CD4-positive, alpha-beta T cell treated with Interleukin-10 for 1 hour (primary cell): ENCODE measurements around the gene PDE6B.
A peak's percentile ranks its signal among the peaks of the same experiment; 100 is the strongest.

ENCODE experiments used
- DNase-seq: peaks from one replicate; pipeline ENCODE4 v3.0.0-alpha.2; 2020

Gene PDE6B

DNA sequence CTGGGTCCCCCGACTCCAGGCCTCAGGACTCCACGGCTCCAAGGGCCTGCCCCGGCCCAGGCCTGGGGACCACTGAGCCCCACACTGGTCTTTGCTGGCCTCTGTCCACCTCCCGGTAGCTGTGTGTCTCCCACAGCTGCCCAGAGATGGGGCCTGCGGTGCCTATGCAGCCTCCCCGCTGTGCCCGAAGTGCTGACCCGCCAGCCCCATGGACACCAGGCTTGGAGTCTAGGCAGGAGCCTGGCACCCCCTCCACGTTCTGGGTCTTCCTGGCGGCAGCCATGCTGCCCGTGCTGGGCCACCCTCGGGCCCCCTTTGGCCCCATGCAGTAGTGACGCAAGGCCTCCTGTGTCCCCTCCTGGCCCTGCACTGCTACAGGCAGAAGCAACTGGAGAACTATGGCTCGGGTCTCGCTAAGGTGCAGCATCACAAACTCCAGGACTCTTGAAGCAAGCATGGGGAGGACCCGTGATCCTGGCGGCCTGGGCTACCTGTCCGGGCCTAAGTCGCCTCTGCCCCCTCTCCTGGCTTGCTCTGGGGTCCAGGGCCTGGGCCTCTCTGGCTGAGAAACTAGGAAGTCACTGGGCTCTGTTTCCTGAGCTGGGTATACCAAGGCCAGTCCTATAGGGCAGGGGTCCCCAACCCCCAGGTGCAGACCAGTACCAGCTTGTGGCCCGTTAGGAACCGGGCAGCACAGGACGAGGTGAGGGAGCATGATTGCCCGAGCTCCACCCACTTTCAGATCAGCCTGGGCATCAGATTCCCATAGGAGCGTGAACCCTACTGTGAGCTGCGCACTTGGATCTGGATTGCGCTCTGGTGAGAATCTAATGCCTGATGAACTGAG is 49.9 kb downstream of the PDE6B start:
- DNase-seq = no peak

DNA sequence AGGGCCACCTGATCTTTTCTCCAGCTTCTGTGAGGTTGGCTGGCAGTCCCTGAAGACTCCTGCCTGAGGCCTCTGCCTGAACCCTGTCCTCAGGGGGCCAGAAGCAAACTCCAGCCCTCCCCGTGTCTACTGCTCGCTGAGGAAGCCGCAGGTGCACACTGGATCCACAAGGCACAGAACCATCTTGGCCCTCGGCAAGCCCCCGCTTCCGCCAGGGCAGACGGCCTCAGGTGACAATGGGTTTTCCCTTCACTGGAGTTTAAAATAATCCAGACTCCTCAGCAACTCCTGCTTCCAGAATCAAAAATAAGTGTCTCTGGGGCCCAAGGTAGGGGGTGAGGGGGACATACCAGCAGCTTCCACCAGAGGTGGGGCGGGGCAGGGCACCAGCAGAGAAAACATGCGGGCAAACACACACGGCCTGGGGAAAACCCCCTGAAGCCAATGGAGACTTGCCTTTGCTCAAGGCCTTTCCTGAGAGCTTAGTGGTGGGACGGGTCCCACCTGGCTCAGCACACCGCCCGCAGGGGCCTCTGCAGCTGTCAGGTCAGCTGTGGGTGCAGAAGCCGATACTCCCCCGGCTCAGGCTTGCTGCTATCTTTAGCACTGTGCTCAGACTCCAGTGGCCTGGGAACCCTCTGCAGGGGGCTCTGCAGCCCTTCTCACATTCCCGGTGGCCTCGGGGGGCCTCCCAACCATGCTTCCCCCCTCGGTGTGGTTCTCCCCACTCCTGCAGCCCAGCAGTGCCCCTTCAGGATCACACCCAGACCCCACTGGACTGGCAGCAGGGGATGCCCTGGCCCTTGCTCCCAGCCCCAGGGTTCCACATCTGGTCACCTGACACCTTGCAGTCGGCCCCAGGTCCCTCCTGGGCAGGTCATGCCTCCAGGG is 50.9 kb downstream of the PDE6B start:
- no peak for DNase-seq

DNA sequence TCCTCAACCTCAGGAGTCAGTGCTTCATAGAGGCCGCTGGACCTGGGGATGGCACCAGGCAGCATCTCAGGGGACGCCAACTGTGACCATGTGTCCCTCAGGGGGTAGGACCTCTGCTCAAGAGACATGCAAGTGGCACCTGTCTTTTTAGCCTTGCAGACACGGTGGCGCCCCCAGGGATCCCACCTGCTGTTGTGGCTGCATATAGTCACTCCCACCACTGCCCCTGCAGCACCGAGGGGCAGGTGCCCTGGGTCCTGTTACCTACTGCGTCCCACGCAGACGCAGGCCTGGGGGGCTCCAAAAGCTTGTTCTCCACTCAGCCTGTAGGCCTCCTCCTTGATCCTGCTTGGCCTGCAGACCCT is 51.5 kb downstream of the PDE6B start:
- no peak for DNase-seq

DNA sequence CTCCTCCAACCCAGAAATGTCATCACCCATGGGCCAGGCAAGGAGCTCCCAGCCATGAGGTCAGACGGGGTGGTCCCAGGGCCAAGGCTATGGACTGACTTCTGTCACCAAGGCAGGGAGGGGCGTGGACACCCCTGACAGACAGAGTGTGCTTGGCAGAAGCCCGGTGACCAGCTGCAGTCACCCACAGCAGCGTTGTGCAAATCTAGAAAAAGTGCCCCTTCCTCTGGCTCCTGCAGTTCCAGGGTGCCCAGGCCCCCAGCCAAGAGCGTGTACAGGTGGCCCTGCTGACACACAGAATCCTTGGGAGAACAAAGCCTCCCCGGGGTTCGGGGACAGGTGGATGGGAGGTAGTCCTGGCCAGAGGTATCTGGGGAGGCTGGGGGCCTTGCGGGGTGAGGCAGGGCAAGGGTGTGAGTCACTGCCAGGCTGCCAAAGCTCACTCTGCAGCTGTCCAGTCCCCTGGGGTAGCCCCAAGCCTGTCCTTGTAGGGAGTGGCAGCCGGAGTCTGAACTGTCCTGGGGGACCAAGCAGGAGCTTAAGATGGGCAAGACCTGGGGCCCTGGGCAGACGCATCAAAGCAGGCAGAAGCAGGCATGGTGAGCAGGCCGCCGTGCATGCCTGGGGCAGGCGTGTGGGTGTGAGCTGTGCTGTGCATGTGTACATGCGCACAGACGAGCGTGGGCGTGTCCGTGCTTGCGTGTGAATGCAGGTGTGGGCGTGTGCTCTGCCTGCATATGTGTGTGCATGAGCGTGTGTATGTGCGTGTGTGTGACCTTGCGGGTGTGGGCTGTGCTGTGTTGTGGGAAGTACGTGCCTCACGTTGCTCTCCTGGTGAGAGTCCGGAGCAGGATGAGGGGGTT is 52.3 kb downstream of the PDE6B start:
- DNase-seq = peak; percentile 49

DNA sequence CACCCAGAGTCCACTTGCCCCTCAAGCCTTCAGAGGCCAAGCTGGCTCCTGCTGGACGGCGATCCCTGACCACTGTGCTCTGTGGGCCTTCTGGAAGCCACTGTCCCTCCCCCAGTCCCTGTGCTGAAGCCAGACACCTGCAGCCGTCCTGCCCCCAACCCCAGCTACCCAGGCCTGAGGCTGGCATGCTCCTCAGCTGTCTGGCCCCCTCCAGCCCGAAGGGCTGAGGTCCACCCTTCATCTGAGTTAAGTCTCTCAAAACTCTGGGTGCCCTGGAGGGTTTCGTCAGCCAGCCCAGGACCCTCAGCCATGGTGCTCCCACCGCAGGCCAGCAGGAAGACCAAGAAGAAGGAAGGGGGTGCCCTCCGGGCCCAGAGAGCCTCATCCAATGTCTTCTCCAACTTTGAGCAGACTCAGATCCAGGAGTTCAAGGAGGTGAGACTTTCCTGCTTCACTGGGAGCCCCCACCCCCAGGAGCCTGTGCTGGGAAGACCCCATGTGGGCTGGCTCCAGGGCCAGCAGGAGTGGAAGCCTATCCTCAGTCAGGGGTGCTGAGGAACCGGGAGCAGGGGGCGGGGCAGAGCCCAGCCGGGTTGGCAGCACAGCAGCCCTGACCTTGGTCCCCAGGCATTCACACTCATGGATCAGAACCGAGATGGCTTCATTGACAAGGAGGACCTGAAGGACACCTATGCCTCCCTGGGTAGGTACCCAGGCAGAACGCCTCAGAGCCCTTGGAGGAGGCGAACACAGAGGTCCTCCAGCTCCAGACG is 53.1 kb downstream of the PDE6B start:
- no peak for DNase-seq

DNA sequence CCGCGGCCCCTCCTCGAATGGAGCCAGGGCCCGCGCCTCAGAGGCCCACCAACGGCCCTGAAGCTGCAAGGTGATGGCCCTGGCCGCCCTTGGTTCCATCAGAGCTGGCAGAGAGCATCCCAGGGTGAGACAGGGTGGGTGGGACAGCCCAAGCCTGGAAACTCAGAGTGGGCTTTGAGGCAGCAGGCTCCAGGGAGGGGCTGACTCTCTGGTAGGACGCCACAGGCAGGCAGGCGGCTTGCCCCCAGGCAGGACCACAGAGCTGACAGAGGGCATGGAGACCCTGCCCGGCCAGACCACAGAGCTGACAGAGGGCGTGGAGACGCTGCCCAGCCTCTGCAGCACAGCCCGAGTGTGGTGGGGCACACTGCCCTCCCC is 53.7 kb downstream of the PDE6B start:
- no peak for DNase-seq

DNA sequence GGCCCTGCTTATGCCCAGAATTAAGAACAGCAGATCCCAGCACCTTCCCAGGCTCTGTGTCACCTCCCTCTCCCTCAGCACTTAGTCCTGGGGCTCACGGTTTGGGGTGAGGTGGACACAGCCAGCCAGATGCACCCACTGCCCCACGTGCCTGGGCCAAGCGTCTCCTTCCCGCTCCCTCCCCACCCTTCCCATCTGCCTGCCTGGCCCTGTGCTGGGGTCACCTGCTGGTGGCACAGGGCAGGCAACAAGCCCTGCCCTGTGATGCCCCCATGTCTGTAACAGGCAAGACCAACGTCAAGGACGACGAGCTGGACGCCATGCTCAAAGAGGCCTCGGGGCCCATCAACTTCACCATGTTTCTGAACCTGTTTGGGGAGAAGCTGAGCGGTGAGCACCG is 54.3 kb downstream of the PDE6B start:
- no peak for DNase-seq

DNA sequence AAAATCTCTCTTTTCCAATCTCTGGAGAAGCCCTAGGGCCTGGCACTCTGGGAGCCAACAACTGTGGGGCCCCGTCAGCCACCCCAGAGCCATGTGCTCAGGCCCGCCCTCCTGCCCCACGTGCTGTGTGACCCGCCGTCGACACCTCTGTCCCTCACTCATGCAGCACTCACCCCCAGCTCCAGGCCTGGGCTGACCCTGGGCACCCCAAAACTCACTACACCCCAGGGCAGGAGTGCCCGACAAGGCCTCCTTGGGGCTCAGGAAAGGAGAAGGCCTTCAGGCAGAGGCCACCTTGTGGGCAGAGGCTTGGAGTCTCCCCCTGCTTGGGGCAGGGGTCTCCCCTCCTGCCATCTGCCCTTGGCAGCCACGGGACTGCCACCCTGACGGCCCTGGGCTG is 54.7 kb downstream of the PDE6B start:
- DNase-seq = no peak

DNA sequence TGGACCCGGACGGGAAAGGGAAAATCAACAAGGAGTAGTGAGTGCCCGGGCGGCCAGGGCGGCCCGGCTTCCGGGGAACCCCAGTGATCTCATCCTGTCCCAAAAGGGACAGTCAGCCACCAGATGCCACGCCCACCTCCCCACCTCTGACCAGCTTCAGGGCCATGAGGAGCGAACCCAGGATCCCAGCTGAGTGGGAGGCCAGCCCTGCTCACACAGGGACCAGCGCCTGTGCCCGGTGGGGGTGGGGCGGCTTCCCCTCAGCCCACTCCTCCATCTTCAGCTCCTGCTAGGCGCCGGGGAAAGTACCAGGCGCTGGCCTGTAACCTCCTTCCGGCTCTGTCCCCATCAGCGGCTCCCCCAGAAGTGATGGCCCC is 55.2 kb downstream of the PDE6B start:
- peak; percentile 45 for DNase-seq

DNA sequence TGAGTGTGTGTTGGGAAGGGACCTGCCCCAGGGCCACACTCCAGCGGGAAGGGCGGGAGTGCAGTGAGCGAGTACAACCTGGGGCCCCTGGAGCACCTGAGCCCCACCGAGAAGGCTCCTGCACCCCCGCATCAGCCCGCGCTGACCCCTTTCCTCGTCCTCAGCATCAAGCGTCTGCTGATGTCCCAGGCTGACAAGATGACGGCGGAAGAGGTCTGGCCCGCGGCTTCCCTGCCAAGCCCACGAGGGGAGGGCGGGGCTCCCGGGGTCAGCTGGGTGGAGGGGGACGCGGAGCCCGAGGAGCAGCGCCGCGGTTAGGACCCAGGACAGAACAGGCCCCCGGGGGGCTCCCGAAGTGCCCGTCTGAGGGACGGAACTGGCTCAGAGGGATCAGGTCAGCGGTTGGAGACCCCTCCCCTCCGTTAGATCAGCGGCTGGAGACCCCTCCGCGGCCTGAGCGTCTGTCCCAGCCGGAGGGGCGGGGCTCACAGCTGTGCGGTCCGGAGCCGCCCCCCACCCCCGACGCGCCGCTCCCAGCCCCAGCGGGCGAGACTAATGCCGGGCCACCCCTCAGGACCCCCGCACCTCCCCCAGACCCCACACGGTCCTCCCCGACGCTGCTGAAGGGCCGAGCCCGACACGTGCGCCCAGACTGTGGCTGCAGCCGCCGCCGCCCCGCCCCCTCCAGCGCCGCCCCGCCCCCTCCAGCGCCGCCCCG is 55.7 kb downstream of the PDE6B start:
- peak; percentile 70 for DNase-seq

DNA sequence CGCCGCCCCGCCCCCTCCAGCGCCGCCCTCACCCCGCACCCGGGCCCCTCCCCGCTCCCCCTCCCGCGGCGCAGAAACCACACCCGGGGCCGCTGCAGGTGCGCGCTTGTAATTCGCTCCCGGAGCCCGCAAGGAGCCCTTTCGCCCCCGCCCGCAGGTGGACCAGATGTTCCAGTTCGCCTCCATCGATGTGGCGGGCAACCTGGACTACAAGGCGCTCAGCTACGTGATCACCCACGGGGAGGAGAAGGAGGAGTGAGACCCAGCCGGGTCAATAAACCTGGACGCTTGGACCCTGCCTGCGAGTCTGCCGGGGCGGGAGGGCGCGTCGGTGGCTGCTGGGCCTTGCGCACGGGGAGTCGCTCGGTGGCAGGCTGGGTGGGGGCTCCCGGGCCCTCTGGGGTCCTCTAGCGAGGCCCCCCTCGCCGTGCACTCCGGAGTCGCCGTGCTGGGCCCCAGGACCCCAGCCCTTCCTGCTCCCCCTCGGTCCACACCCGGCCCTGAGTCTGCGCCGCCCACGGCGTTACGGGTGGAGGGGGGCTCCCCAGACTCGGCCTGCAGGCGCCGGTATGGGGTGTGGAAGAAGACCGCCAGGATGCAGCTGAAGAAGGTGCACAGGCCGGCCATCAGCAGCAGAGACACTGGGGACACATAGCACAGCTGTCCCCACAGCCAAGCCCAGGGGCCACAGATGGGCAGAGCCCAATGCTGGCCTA is 56.5 kb downstream of the PDE6B start:
- DNase-seq = peak; percentile 65

DNA sequence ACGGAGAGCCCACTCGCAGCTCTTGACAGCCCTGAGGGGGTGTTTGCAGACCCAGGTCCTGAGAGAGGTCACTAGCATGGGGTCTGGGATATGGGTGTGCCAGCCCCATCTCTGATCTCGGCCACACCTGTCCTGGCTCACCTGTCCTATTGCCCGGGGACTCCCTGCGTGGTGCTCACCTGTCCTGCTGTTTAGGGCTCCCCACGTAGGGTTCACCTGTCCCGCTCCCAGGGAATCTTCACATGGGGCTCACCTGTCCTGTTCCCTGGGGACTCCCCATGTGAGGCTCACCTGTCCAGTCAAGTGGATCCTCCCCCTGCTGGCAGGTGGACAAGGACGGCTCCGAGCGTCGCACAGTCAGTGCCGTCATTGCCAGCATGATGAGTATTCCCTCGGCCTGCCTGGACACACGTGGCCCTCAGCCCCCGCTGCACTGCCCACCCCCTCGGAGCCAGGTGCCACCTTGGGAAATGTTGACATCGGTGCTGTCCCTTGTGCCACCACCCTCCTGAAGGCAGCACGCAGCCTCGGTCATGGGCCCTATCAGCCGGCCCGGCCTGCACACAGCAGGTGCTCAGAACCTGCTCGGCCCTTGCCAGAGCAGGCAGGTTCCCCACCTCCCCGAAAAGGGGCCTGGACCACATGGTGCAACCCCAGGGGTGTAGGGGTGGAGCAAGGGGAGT is 57.3 kb downstream of the PDE6B start:
- no peak for DNase-seq

DNA sequence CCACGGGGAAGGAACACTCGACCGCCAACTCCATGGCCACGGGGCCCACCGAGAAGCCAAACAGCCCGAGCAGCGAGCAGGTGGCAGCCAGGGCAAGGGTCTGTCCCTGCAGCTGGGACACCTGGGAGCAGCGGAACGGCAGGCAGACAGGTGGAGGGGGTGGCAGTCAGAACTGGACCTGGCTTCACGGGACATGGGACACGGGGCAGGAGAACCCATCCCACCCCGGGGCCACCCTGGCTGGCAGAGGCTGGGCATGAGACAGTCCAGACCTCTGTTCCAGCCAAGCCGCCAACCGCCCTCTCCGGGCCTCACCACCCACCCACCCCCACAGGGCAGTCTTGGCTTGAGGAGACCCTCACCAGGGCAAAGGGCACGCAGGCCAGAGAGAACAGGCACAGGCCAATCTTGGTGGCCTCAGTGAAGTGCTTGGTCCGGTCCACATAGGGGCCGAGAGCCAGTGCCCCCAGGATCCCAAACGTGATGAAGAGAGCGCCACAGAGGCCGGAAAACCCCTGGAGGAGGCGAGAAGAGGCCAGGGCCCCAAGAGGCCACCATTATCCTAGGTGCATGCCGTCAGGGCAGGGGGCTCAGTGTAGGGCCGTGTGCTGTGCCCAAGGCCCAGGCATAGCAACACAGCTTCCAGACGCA is 58.0 kb downstream of the PDE6B start:
- DNase-seq = no peak

DNA sequence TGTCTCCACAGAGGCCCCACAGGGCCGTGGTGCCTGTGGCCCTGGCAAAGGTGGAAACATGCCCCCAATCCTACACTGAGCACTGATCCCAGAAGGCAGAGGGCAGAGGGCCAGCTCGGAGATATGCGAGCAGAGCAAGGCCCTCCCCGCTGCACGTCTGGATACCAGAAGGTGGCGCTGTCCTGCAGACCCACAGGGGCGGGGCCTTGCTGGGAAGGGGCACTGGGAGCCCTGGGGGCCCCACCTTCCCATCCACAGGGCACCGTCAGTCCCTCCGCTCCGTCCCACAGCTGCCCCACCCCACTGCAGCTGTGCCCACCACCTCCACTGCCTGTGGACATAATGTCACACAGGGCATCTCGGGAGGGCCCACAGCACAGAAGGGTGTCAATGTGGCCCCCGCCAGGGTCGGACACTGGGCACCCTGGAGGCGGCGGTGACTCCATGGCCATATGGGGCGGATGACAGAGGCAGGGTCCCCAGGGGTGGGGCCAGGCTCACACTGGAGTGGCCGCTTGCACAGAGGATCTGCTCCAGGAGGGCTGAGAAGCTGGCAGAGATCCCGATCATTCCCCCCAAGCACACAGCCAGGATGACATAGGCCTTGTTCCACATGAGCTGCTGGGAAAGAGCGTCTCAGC is 58.7 kb downstream of the PDE6B start:
- DNase-seq = peak; percentile 46

DNA sequence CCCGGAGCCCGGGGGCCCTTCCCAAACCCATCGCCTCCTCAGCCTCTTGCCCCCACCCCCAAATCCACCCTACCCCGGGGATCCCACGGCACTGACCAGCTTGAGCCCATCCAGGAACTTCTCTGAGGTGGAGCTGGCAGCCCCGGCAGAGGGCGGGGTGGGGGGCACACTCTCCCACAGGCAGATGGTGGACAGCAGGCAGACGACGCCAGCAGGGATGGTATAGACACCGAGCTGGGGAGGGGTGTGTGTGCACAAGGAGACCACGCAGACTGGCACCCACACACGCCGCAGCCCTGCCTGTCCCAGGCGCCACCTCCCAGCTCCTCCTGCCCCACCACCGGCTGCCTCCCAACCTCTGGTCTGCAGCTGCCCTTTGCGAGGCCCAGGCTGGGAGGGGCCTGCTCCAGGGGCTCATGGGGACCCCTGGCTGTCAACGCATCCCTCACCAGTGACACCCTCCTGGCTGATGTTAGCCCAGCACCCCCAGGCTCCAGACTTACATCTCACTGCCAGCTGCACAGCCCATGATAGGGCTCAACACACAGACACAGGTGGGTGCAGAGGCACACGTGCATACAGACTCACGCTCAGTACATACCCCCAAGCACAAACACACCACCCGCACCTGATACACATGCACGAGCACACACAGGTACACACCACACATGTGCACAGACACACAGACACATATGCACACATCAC is 59.4 kb downstream of the PDE6B start:
- DNase-seq = no peak

DNA sequence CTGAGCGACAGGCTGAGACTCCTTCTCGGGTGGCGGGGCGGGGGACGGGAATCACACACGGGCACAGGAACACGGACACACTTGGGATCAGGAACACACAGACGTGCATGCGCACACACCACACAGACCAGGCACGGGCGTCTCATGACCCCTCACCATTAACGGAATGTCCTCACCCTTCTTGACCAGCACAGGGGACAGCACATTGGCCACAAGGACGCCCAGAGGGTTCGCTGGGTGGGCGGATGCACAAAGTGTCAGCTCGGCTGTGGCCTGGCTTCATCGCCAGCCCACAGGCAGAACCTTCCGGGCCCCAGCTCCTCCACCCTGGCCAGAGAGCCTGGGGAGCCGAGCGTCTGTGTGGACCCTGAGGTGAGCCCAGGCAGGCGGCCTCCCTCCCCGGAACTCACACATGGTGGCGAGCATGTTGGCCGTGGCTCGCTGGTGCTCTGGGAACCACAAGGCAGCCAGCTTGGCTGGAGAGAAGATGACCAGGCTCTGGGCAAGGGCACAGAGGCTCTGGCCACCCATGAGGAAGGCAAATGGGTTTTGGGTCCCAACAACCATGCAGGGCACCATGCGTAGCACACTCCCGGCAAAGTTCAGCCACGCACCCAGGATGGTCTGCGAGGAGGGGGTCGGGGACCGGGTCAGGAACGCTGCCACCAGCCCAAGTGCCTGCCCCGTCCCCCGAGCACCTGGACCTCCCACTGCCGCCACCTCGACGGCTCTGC is 60.5 kb downstream of the PDE6B start:
- DNase-seq = no peak

DNA sequence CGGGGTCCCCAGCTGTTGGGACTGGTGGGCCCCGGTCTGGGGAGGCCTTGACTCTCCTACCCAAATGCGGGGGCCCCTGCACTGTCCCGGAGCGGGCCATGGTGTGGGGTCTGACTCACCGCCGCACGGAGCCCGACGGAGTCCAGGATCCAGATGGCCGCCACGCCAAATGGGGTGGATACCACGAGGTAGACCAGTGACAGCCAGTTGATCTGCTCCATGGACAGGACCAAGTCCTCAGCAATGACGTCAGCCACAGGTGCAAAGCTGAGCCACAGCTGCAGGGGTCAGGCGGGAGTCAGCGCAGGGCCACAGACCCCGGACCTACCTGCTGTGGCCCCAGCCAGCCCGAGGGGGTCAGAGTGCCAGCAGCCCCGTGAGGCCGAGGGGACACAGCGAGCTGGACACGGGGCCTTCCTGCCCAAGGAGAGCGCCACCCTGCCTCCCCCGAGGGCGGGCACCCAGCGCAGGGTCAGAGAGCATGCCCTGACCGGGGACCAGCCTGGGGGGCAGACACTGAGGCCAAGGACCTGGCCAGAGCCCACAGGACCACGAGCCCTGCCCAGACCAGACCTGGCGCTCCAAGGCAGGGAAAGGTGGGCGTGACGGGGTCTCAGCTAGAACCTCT is 61.2 kb downstream of the PDE6B start:
- DNase-seq = no peak
